ENCODE data around the gene POLR2F.

- TF ChIP-seq EZH2 (IDR thresholded peaks at IDR 0.05; ENCODE audit: borderline replicate concordance, low read length) = no peak
- TF ChIP-seq CTCF (conservative IDR thresholded peaks at IDR 0.05 in 1 of 2, IDR thresholded peaks at IDR 0.05 in 1 of 2; ENCODE audit: extremely low read depth in 1 of 2, insufficient read depth in 1 of 2, low read depth in 1 of 2, low read length in 2 of 2) = peak in 1 of 2 donors; percentile 34
These were observed 46.3 kb downstream of the POLR2F start for GRCh38 chr22:37999640-38000272.
